ENCODE results near the gene EYA4.
A peak's percentile ranks its signal among the peaks of the same experiment; 100 is the strongest.

The EYA4 gene

DNA sequence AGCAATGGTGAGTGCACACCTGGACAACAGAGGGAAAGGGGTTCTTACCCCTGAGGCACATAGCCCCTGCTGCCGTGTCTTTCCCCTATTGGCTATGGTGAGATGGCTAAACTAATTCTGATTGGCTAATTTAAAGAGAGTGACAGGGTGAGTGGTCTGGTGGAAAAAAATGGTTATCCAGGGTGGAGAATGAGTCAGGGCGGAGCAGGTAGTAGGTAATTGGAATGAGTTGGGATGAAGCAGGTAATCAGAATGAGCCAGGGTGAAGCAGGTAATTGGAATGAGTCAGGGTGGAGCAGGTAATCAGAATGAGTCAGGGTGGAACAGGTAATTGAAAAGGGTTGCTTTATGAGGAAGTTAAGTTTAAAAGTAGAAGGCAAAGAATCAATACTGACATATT lies 200.3 kb downstream of the EYA4 start:
- TF ChIP-seq, protein P1, sequence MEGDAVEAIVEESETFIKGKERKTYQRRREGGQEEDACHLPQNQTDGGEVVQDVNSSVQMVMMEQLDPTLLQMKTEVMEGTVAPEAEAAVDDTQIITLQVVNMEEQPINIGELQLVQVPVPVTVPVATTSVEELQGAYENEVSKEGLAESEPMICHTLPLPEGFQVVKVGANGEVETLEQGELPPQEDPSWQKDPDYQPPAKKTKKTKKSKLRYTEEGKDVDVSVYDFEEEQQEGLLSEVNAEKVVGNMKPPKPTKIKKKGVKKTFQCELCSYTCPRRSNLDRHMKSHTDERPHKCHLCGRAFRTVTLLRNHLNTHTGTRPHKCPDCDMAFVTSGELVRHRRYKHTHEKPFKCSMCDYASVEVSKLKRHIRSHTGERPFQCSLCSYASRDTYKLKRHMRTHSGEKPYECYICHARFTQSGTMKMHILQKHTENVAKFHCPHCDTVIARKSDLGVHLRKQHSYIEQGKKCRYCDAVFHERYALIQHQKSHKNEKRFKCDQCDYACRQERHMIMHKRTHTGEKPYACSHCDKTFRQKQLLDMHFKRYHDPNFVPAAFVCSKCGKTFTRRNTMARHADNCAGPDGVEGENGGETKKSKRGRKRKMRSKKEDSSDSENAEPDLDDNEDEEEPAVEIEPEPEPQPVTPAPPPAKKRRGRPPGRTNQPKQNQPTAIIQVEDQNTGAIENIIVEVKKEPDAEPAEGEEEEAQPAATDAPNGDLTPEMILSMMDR (conservative IDR thresholded peaks at IDR 0.05; ENCODE audit: low read depth, low read length): no peak
- no peak for DNase-seq (ENCODE audit: low read depth)
- H3K4me3 ChIP-seq (ENCODE audit: low read depth, low read length): no peak overlapping the region

DNA sequence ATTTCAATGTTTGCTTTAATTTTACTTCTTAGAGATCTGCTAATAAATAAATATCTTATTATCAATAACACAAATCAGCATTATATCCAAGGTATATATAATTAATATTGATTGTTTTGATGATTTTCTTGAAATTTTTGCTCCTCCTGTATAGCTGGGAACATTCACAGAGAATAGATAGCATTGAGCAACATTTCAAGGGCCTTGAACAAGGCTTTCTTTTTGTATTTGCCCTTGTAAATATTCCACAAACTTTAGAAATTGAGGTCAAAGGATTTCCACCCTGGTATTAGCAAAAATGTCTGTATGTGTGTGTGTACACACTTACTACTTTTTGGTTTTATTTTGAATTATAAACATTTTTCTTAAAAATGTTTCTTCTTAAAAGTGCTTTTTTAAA lies 205.6 kb downstream of the EYA4 start:
- TF ChIP-seq, protein P1 (conservative IDR thresholded peaks at IDR 0.05; ENCODE audit: low read depth, low read length): no peak
- no peak for DNase-seq (ENCODE audit: low read depth)
- H3K4me3 ChIP-seq (ENCODE audit: low read depth, low read length): no peak overlapping the region

DNA sequence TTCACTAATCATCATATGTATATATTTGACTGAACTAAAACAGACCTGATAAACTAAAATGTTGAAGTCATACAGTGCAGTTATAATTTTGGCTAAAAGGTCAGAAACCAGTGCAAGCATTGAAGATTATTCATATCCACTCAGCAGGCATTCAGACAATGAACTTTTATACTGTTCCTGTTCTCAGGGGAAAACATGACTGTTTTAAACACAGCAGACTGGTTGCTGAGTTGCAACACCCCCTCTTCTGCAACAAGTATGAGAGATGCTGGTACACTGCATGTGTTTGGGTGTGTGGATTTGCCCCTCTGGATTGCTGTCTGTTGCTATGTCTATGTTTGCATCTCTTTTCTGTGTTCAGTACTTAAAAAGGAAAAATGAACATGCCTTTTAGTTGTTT lies 206.8 kb downstream of the EYA4 start:
- no peak overlapping the region for H3K4me3 ChIP-seq (ENCODE audit: low read depth, low read length)
- TF ChIP-seq, protein P1 (conservative IDR thresholded peaks at IDR 0.05; ENCODE audit: low read depth, low read length): no peak
- peak; percentile 84 for DNase-seq (ENCODE audit: low read depth)

DNA sequence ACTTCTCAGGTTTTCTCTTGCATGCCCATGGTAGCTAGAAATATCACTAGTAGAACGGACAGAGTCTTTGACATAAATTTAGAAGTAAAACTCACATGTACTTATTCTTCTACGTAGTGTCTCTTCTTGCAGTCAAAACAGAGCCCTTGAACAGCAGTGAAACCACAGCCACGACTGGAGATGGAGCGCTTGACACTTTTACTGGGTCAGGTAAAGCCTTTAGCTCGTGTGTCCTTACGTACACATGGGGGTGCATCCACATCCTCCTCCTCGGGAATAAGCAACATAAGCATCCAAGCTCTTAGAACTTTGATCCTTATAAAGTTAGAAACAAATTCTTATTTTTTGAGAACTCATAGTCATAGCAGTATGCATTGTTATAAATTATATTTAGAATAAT lies 215.3 kb downstream of the EYA4 start:
- no peak for DNase-seq (ENCODE audit: low read depth)
- TF ChIP-seq, protein P1 (conservative IDR thresholded peaks at IDR 0.05; ENCODE audit: low read depth, low read length): no peak
- H3K4me3 ChIP-seq (ENCODE audit: low read depth, low read length): no peak overlapping the region

DNA sequence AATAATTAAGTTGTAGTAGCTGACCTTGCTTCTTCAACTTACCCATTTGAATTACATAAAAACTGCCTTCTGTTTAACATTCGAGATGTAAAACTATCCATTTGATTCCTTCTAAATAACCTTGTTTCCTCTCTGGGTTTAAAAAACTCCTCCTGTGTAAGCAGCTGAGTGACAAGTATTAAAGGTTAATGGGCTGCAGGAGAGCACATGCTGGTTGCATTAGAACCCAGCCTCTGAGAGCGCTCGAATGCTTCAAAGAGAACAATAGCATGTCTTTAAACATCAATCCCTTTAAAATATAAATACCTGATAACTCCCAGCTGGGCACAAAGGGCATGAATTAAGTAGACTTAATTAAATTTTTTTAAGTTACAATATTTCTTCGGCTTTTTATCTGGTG lies 215.8 kb downstream of the EYA4 start:
- H3K4me3 ChIP-seq (ENCODE audit: low read depth, low read length): no peak overlapping the region
- no peak for DNase-seq (ENCODE audit: low read depth)

DNA sequence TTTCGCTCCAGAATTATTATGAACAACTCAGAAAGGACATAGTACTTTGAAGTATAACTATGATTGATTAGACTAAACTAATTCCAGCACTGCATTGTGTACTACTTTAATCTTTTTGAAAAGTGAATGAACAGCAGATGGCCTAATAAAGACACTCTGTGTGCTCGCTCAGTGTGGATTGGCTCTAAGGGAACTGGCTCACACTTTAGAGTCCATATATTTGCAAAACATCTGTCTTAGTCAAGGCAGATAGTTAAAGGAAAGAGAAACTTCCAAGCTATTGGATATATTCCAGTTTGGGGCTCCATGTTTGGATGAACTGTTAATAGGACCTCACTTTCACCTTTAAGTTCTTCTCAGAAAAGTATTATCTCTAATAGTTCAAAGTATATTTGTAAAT lies 218.9 kb downstream of the EYA4 start:
- TF ChIP-seq, protein P1 (conservative IDR thresholded peaks at IDR 0.05; ENCODE audit: low read depth, low read length): no peak
- H3K4me3 ChIP-seq (ENCODE audit: low read depth, low read length): no peak overlapping the region
- no peak for DNase-seq (ENCODE audit: low read depth)

More for the DNA sequence above, 215.8 kb downstream of the EYA4 start:
- TF ChIP-seq, protein P1 (conservative IDR thresholded peaks at IDR 0.05; ENCODE audit: low read depth, low read length): no peak

DNA sequence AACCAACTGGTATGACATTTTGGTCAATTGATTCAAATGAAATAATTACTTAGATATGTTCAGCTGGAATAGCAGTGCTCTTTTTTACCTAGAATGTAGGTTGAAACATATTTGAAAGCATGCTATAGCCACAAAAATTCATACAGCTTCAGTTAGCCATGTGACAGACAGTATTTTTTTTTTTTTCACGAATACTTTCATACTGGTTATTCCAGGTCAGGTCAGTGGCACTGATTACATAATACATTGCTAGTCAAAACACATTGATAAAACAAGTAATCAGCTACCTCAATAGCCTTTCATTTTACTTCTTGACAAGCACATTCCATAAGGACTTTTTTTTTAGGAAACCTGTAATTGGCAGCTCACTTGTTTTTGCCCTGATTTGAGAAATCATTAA lies 222.6 kb downstream of the EYA4 start:
- TF ChIP-seq, protein P1 (conservative IDR thresholded peaks at IDR 0.05; ENCODE audit: low read depth, low read length): no peak
- DNase-seq (ENCODE audit: low read depth): peak; percentile 60
- no peak overlapping the region for H3K4me3 ChIP-seq (ENCODE audit: low read depth, low read length)
